Uterus (tissue), 2 donors: ENCODE measurements around the gene SMARCE1.

Experiments
- CTCF ChIP-seq, 4 experiments: fragments of 200-600 bp in 2 of 4; fragments of 450-650 bp in 2 of 4; sonication (generic) in 2 of 4; IDR thresholded peaks; one replicate each; pipeline ENCODE4 v1.5.1; 2016 to 2019; ENCODE audit warnings: antibody characterized with exemption in 4 of 4, mild to moderate bottlenecking in 2 of 4, moderate library complexity in 1 of 4
- POLR2A ChIP-seq, 2 donors: fragments of 450-650 bp; IDR thresholded peaks; one replicate each; pipeline ENCODE4 v1.6.1; 2016; ENCODE audit warnings: antibody characterized with exemption in 2 of 2, mild to moderate bottlenecking in 1 of 2, moderate library complexity in 1 of 2

GRCh38 chr17:40576113-40576740 lies 71.4 kb downstream of the SMARCE1 start:
- TF ChIP-seq POLR2A (IDR thresholded peaks at IDR 0.05): no peak
- TF ChIP-seq CTCF (IDR thresholded peaks at IDR 0.05): no peak
